Measurements from ENCODE around the gene ARSG.
"Not testable (repeated sequence)": the region's sequence is repeated elsewhere in the genome, so short reads cannot be mapped to it uniquely, and the experiment has no call there.

ARSG gene

DNA sequence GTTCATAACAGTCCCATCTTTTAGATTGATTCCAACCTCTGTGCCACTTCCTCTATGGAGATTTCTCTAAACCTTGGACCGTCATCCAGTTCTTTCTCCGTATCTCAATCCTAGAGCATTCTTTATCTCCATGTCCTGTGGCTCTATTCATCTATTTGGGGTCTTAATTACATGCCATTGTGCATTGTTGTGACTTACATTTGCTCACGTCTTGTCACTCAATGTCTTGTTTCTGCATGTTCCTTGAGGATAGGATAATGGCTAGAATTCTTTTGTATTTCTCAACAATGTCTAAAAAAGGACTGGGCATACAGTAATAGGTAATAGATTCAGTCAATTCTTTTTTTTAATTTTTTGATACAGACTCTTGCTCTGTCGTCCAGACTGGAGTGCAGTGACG is 50.2 kb downstream of the ARSG start:
- DNase-seq, result no peak

DNA sequence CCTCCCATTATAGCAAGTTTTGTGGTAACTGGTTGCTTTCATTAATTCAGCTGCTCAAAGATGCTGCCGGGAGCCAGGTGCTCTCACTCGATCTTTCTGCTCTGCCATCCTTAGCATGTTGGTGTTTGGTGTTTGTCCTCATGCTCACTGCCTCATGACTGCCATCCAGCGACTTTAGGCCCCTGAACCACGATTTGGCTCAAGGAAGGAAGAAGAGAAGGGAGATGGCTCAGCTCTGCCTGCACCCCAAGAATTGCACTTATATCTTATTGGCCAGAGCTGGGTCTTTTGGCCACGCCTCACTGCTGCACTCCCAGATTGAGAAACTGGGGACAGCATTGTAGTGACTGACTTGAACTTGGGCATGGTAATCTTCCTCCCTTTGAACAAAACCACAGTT is 52.7 kb downstream of the ARSG start:
- peak; percentile 4 for DNase-seq

DNA sequence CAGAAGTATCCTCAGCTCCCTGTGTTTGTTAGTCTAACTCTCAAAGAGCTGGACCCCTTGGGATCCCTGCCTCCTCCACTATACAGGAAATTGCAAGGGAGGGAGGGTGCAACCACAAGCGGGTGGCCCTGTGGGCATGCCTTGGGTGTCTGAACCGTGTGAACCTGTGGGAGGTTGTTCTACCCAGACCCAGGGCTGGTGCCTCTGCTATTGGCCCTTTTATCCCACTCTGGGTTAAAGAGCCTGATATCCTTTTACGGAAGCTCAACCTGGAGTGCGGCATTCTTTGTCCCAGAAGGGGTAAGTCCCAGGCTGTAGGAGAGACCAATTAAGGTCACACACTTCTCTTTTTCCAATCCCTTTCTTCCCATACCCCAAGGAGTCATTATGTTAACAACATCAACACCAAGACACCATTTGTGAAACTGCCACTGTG is 53.4 kb downstream of the ARSG start:
- DNase-seq, result peak; percentile 12

DNA sequence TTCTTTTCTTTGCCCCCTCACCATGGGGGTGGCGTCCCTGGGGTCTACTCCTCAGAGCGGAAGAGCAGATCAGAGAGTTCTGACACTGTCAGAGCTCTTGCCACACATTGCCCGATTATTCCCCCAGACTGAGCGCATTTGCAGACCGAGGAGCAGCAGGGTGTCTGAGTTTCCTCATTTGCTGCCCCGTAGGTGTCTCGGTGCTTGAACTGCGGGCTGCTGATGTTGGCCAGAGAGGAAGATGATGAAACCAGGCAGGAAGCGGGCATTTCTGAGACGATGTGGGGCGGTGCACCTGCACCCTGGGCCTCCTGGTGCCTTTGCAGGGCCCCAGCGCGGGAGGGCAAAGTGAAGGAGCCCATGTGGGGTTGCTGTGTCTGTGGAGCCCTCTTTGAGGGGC is 55.2 kb downstream of the ARSG start:
- no peak for DNase-seq

DNA sequence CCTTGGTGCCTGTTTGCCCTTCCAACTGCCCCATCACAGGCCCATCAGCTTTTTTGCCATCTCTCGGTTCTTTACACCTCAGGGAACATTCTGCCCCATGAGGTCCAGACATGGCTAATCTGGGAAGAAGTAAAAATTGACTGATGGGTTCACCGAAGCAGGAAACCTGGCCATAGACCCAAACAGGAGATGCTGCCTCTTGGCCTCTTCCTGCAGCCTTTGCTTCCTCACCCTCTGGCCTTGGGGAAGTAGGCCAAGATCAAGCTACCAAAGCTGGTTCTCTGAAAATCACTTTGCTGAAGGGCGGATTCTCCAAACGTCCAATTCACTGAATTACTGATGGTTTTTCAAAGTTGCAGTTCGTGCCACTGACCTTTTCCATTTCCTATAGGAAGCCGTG is 56.1 kb downstream of the ARSG start:
- no peak for DNase-seq

DNA sequence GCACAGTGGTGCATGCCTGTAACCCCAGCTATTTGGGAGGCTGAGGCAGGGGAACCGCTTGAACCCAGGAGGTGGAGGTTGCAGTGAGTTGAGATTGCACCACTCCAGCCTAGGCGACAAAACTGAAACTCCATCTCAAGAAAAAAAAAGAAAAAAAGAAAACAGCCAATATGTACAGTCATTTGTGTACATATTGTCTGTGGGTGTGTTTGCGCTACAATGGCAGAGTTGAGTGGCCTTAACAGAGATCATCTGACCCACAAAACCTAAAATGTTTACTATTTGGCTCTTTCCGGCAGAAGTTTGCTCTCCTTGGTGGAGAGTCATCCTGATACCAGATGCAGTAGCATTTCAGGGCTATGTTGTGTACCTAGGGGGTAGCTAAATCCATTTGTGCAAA is 57.9 kb downstream of the ARSG start:
- no peak for DNase-seq

DNA sequence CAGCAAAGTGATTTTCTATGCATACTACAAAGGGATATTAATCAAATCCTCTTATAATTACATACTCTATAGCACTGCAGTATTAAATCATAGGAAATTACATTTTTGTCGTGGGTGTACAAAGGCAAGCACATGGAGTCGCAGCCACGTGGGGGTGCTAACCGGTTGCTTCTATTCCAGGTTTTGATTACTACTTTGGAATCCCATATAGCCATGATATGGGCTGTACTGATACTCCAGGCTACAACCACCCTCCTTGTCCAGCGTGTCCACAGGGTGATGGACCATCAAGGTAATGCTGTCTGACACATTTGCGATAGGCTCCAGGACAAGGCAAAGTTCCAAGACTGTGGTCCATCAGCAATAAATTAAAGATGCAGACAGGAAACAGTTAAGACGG is 60.1 kb downstream of the ARSG start:
- DNase-seq, result peak; percentile 63

DNA sequence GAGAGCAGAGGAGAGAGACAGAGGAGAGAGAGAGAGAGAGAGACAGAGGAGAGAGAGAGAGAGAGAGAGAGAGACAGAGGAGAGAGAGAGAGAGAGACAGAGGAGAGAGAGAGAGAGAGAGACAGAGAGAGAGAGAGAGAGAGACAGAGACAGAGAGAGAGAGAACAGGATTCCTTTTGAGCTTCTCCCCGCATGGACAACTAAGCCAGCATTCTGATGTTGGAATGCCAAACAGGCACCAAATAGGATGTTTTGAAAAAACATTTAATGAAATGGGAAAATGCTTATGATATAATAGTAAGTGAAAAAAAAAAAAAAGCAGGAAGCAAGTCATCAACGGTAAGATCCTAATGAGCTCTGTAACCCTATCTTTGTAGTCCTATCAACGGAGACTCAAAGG is 60.7 kb downstream of the ARSG start:
- no peak for DNase-seq

DNA sequence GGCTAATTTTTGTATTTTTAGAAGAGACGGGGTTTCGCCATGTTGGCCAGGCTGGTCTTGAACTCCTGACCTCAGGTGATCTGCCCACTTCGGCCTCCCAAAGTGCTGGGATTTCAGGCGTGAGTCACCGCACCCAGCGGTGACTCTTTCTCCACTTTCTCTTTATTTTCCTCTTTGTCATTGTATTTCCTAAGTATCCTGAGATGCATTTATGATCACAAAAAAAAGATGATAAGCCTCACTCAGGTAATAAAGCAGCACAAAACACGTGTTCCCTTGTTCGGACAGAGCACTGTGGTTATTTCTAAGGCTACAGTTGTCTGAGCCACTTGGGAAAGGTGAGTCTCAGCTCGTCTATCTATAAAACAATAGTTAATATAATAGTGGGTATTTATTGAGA is 61.4 kb downstream of the ARSG start:
- not testable (repeated sequence) for DNase-seq

DNA sequence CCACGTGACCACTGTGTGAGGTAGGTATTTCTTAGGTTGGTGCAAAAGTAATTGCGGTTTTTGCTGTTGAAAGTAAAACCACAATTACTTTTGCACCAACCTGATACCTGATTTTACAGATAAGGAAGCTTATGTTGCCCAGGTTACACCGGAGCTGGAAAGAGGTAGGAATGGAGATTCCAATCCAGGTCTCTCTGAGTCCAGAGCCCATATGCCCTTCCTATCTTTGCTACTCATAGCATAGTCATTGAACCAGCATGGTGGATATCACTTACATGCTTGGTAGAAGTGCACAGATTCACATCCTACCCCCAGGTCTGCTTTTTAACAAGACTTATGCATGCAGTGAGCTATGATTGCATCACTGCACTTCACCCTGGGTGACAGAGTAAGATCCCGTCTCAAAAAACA is 61.8 kb downstream of the ARSG start:
- no peak for DNase-seq

DNA sequence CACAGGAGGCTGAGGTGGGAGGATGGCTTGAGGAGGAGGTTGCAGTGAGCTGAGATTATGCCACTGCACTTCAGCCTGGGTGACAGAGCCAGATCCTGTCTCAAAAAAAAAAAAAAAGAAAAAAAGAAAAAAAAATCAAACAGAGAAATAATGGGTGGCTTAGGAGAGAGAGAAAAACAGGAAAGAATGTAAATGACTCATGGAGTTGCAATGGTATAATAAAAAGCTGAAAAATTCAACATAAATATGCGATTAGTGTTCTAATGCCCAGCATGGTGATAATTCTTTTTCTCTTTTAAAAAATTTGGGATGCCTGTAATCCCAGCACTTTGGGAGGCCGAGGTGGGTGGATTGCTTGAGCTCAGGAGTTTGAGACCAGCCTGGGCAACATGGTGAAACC is 63.0 kb downstream of the ARSG start:
- not testable (repeated sequence) for DNase-seq

DNA sequence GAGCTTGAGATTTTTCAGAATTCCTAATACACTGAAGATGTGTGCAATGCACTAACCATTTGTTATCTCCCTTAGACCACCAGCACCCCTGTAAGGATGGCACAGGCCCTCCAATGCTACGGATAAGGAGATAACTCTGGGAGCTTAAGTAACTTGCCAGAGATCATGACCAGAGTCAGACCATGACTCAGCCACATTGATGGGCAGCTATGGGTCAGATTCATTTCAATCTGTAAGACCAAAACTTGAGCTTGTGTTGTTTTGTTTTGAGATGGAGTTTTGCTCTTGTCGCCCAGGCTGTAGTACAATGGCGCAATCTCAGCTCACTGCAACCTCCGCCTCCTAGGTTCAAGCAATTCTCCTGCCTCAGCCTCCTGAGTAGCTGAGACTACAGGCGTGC is 63.8 kb downstream of the ARSG start:
- DNase-seq, result not testable (repeated sequence)

DNA sequence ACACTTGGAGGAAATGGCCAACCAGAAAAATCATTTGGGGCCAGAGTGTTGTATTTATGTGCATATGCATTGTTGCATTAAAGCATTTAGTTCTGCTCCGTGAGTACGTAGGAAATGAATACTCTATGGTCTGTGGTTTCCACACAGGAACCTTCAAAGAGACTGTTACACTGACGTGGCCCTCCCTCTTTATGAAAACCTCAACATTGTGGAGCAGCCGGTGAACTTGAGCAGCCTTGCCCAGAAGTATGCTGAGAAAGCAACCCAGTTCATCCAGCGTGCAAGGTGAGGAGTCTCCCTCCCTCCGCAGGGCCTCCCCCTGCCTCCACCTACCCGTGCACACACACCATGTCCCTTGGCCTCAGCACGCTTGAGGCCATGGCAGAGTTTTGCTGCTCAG is 65.2 kb downstream of the ARSG start:
- no peak for DNase-seq

DNA sequence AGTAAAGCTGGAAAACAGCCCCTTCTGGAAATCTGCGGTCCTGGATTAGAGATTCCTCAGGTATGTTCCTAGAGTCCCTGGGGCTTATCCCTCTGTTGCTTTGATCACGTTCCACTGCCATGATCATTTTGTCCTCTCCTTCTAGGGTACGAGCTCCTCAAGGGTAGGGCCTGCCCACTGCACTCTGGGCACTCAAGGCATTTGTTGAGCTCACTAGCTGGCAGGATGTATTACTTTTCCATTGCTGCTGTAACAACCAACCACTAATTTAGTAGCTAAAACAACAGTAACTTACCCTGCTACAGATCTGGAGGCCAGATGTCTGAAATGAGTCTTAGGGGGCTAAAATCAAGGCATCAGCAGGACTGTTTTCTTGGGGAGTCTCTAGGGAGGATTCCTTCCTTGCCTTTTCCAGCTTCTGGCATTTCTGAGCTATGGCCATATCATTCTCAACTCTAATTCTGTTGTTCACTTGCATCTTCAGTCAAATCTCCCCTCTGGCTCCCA is 65.7 kb downstream of the ARSG start:
- DNase-seq, result no peak

DNA sequence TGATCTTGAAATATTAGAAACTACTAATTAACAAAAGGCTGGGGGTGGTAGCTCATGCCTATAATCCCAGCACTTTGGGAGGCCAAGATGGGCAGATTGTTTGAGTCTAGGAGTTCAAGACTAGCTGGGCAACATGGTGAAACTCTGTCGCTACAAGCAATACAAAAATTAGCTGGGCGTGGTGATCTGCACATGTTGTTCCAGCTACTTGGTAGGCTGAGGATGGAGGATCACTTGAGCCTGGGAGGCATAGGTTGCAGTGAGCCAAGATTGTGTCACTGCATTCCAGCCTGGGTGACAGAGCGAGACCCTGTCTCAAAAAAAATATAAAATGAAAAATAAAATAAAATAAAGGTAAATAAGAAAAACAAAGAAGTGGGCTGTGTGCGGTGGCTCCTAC is 66.6 kb downstream of the ARSG start:
- DNase-seq, result no peak

DNA sequence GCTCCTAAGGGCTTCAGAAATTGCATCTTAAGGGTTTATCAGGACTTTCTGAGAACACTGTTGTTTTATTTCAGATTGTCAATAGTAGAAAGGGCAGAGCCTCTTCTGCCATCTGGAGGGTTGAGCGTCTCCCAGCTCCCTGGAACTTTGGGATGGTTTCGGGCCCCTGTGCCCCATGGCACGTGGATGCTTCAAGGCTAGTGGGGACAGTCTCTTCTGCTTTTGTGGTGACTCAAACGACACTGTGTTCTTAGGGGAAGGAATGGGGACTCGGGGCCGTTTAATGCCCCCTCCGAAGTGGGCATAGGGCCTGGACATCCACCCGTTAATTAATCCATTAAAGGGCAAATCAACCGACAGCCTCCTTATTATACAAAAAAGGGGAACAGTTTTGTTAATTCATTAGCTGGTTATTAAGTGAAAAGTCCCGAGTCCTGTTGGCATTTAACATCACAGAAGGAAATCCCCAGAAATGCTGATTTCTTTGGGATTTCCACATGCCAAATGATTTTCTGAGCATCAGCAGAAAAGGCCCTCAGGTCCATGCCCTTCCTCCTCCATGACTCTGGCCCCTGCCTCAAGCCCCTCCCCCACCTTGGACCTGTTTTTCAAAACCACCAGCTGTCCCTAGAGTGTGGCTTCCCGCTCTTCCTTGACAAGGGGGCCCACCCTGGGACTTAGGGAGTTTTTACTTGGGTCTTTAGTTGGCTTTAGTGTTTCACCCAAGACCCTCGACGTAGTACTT is 68.7 kb downstream of the ARSG start:
- DNase-seq, result no peak

DNA sequence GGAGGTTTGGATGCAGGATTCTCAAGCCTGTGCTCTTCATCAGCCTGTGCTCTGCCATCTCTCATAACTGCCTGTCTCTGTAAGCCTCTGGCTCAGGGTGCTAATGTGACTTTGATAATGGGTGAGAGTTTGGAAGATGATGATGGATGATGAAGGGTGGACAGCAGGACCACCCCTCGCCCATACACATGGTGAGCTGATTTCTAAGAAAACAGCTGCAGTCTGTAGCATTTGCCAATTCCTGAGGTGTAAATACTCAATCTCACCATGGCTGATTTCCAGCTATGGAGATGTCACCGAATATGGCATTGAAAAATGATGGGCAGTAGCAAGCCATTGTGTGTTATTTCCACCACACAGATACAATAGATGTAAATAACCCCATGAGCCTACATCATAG is 74.2 kb downstream of the ARSG start:
- no peak for DNase-seq

DNA sequence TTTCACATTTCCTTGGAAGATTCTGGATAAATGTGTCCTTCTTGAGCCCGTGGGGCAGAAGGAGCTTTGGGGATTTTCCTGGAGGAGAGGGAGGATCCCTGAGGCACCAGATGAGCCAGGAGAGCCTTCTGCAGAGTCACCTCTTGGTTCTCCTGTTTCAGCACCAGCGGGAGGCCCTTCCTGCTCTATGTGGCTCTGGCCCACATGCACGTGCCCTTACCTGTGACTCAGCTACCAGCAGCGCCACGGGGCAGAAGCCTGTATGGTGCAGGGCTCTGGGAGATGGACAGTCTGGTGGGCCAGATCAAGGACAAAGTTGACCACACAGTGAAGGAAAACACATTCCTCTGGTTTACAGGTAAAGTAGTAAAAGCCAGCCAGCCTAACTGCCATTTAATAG is 77.1 kb downstream of the ARSG start:
- DNase-seq, result no peak

DNA sequence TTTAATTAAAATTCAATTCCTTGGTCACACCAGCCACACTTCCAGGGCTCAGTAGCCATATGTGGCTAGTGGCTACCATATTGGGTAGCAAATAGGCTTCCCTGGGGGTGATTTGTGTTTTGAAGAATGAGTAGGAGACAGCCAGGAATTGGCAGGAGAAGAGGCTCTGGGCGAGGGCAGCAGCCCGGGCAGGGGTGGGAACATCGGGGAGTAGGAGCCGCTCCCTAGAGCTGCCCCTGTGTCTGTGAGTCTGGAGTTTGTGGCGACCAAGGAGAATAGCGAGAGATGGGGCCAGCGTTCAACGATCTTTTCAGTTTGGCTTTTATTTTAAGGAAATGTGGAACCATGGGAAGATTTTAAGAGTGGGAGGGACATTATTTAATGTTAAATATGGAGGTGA is 84.3 kb downstream of the ARSG start:
- no peak for DNase-seq

DNA sequence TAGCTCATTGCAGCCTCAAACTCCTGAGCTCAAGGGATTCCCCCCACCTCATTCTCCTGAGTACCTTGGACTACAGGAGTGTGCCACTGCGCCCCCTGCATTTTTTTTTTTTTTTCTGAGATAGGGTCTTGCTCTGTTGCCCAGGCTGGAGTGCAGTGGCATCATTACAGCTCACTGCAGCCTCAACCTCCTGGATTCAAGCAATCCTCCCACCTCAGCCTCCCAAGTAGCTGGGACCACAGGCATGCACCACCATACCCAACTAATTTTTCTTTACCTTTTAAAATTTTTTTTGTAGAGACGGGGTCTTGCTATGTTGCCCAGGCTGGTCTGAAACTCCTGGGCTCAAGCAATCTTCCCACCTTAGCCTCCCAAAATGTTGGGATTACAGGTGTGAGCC is 84.9 kb downstream of the ARSG start:
- DNase-seq, result not testable (repeated sequence)

DNA sequence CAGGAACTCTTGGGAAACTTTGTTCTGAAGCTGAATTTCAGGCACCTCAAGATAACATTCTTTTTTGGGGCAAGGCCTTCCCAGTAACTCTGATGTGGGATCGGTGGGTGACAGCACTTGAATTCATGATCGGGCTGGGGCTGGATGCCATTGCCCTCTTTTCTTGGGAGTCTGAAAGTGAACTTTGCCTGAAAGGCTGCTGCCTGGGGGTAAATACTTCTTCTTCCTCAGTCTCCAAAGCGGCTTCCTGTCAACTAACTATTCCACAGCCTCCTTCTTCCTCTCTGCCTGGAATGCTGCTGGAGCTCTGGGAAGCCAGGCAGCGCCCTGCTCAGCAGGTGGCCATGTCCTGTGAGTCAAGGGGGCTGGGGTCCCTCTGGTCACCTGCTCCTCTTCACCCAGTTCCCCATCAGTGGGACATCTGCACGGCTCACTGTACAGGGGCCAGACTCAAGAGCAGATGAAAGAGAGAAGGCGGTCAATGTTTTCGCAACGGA is 86.5 kb downstream of the ARSG start:
- DNase-seq, result peak; percentile 58

DNA sequence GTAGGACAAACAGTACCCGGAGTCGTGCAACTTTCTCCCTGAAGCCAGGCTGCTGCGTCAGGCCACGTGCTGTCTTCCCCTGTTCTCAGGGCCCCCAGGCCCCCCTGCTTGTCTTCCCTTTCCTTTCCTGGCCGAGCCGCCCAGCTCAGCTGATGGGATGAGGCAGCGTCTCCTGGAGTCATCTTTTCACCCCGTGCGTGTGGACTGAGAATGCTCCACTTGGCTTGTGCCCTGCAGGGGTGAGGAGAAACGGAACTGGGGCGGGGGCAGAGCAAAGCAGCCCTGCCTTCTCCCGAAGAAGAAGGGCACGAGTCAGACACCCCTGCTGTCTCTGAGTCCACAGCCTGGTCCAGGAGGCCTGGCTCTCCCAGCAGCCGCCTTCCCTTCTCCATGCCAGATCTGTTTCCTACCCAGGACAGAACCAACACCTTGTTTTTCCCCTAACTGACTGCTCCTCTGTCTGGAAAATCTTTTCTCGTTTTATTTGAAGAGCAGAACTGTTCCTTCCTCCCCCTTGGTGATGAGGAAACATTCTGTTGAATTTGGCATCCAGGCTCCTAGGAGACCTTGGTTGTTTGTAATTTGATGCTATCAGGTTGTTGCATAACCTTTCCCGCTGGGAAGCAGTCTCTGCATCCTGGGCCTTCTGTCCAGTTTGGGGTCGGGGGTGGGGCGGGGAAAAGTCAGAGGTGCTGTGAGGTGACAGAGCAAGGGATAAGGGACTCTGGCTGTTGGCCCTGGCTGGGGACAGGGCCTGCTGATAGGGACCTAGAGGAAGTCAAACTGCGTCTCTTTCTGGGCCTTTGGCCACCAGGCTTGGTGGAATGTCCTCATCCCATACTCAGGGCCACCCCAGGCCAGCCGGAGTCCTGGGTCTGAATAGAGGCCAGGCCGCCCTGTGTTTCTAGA is 87.2 kb downstream of the ARSG start:
- DNase-seq, result peak; percentile 88

DNA sequence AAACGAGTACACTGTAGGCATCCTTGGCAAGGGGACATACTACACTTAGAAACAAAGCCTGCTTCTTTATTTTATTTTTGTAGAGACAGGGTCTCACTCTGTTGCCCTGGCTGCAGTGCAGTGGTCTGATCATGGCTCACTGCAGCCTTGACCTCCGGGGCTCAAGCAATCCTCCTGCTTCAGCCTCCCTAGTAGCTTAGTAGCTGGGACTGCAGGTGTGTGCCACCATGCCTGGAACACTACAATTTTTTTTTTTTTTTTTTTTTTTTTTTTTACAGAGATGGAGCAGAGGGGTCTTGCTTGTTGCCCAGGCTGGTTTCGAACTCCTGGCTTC is 87.8 kb downstream of the ARSG start:
- no peak for DNase-seq

Data from NCI-H69 (cell line).